GM19025 (cell line): ENCODE measurements around the gene SYVN1.
"Not testable (repeated sequence)": the region's sequence is repeated elsewhere in the genome, so short reads cannot be mapped to it uniquely, and the experiment has no call there.

Experiments
- ATAC-seq: cut with Tn5 transposase; IDR thresholded peaks from one replicate; pipeline ENCODE4 v1.9.1; 2021; ENCODE audit warnings: mild to moderate bottlenecking, low read depth, moderate library complexity; ENCODE audit not compliant: unreplicated experiment

SYVN1 gene

GRCh38 chr11:65152122-65152521, 17.8 kb upstream of the SYVN1 start:
- no peak for ATAC-seq

- no peak for ATAC-seq
These were observed 17.1 kb upstream of the SYVN1 start for GRCh38 chr11:65151331-65151899.

GRCh38 chr11:65150509-65151299, 16.4 kb upstream of the SYVN1 start:
- no peak for ATAC-seq

GRCh38 chr11:65150131-65150508, 15.8 kb upstream of the SYVN1 start:
- not testable (repeated sequence) for ATAC-seq

- ATAC-seq = no peak
These were observed 14.3 kb upstream of the SYVN1 start for GRCh38 chr11:65148657-65149056.

- ATAC-seq = no peak
These were observed 13.2 kb upstream of the SYVN1 start for GRCh38 chr11:65147352-65148075.

- no peak for ATAC-seq
These were observed 7.7 kb upstream of the SYVN1 start for GRCh38 chr11:65141896-65142494.

GRCh38 chr11:65136515-65137096, 2.3 kb upstream of the SYVN1 start:
- no peak for ATAC-seq

GRCh38 chr11:65135633-65136145, 1.4 kb upstream of the SYVN1 start:
- ATAC-seq = no peak

GRCh38 chr11:65134952-65135632, 773 bp upstream of the SYVN1 start:
- peak; percentile 59 for ATAC-seq

GRCh38 chr11:65133724-65134123, 595 bp downstream of the SYVN1 start:
- no peak for ATAC-seq

GRCh38 chr11:65132988-65133700, 1.2 kb downstream of the SYVN1 start:
- no peak for ATAC-seq

- peak; percentile 29 for ATAC-seq
These were observed 1.9 kb downstream of the SYVN1 start for GRCh38 chr11:65132238-65132987.

- ATAC-seq = no peak
These were observed 2.5 kb downstream of the SYVN1 start for GRCh38 chr11:65131895-65132237.

- ATAC-seq = no peak
These were observed 2.9 kb downstream of the SYVN1 start for GRCh38 chr11:65131417-65131776.

GRCh38 chr11:65130631-65131416, 3.5 kb downstream of the SYVN1 start:
- ATAC-seq = no peak

GRCh38 chr11:65129649-65130441, 4.5 kb downstream of the SYVN1 start:
- no peak for ATAC-seq
